Lung (tissue), 12 donors: ENCODE results near the gene RTF1. TPM values are rescaled to one million over a fixed set of nuclear protein-coding genes. Genes with fewer than 3 reads are reported as not detected.

Experiments
- ATAC-seq: fragments of 200-7000 bp; cut with Tn5 transposase; one replicate; pipeline ENCODE4 v1.9.1; 2020; ENCODE audit warnings: moderate number of reproducible peaks; ENCODE audit not compliant: insufficient read depth, low FRiP score
- DNase-seq, 3 donors: peaks; one replicate each; pipeline ENCODE4 v3.0.0-alpha.2; 2013 to 2017
- H3K27ac ChIP-seq, 2 donors: one replicate each; pipeline ENCODE4 v1.5.1; 2013; ENCODE audit warnings: mild to moderate bottlenecking in 2 of 2, moderate library complexity in 2 of 2, control low read depth in 1 of 2, inconsistent platforms in 1 of 2, low read depth in 1 of 2, low read length in 1 of 2
- H3K27me3 ChIP-seq, 3 donors: one replicate each; pipeline ENCODE4 v1.5.1; 2013; ENCODE audit warnings: low read length in 2 of 3; ENCODE audit not compliant: control insufficient read depth in 3 of 3, insufficient read depth in 3 of 3
- H3K36me3 ChIP-seq, 4 donors: one replicate each; pipeline ENCODE4 v1.5.1; 2013; ENCODE audit warnings: low read length in 4 of 4, mild to moderate bottlenecking in 1 of 4, moderate library complexity in 1 of 4; ENCODE audit not compliant: control insufficient read depth in 4 of 4, insufficient read depth in 4 of 4
- H3K4me1 ChIP-seq, 5 donors: one replicate each; pipeline ENCODE4 v1.5.1; 2013; ENCODE audit warnings: low read length in 5 of 5, mild to moderate bottlenecking in 2 of 5, moderate library complexity in 1 of 5; ENCODE audit not compliant: control insufficient read depth in 5 of 5, insufficient read depth in 5 of 5
- H3K4me3 ChIP-seq: one replicate; pipeline ENCODE4 v1.5.1; 2013; ENCODE audit warnings: mild to moderate bottlenecking, control low read depth, moderate library complexity
- H3K9ac ChIP-seq, 2 donors: one replicate each; pipeline ENCODE4 v1.5.1; 2013; ENCODE audit warnings: low read length in 2 of 2, control low read depth in 1 of 2; ENCODE audit not compliant: insufficient read depth in 1 of 2
- H3K9me3 ChIP-seq, 4 donors: one replicate each; pipeline ENCODE4 v1.5.1; 2013; ENCODE audit warnings: low read length in 3 of 4, mild to moderate bottlenecking in 1 of 4, moderate library complexity in 1 of 4; ENCODE audit not compliant: control insufficient read depth in 4 of 4, insufficient read depth in 3 of 4
- CTCF ChIP-seq: IDR thresholded peaks from 2 replicates; pipeline ENCODE4 v1.5.1; 2012; ENCODE audit warnings: mild to moderate bottlenecking; ENCODE audit errors: control extremely low read depth, extremely low read depth
- WGBS, 2 donors: extraction: QIAGEN DNeasy Blood & Tissue Kit; methylation state at CpG; one replicate each; pipeline ENCODE4 v1.1.7; 2013; 5-methylcytosine and 5-hydroxymethylcytosine counted together
- polyA plus RNA-seq, 2 donors: library from polyadenylated mRNA; stranded (reverse); fragments of 200-250 nt; gene quantifications; one replicate each; pipeline ENCODE4 v1.2.1, GENCODE V29; 2013
- total RNA-seq, 2 donors: library from RNA; depleted of rRNA in 1 of 2; stranded (reverse); fragments of >200 nt in 1 of 2; gene quantifications; one replicate each; pipeline ENCODE4 v1.2.1, GENCODE V29; 2014 to 2021
- donor health status: control.
- donor health status: control.
- donor health status: Bipolar disorder and iron deficiency.
- donor health status: healthy.
- donor health status: DM: yes; HTN: yes; CAD: no.

RTF1 gene
- total and polyA plus RNA-seq, 4 donors = 14.4 to 38.6 (median 19.4) TPM

- Histone ChIP-seq H3K27me3 (peaks cover 0 to 11% (median 10%) of the 10 kb centered on the region in 3 donors), H3K4me3 (no peak overlapping the region), H3K9me3 (no peaks in the 10 kb centered on the region), H3K36me3 (peaks cover 0 to 25% (median 7%) of the 10 kb centered on the region in 4 donors), H3K27ac (no peak overlapping the region), H3K9ac (no peak overlapping the region), H3K4me1 (peaks cover 0 to 11% (median under 1%) of the 10 kb centered on the region in 5 donors)
- no peak for TF ChIP-seq CTCF
- 94% methylated on average over 8 of the region's 8 CpGs for WGBS, 2 donors
- DNase-seq (no peak), ATAC-seq (no peak)
These were observed 101.1 kb downstream of the RTF1 start for GRCh38 chr15:41517895-41518449.

- Histone ChIP-seq H3K4me1 (no peaks in the 10 kb centered on the region), H3K27me3 (no peaks in the 10 kb centered on the region), H3K36me3 (peaks cover 3 to 38% (median 13%) of the 10 kb centered on the region in 4 donors), H3K9me3 (no peaks in the 10 kb centered on the region), H3K4me3 (no peak overlapping the region), H3K9ac (no peak overlapping the region), H3K27ac (no peak overlapping the region)
- 96 to 97% methylated on average over 17 of the region's 17 CpGs for WGBS, 2 donors
- no peak for TF ChIP-seq CTCF
- no peak for ATAC-seq
- DNase-seq = no peak
These were observed 103.7 kb downstream of the RTF1 start for GRCh38 chr15:41520636-41521035.

- peaks cover 3 to 41% (median 15%) of the 10 kb centered on the region in 4 donors for H3K36me3 ChIP-seq
- 90 to 92% methylated on average over 9 of the region's 9 CpGs for WGBS, 2 donors
- DNase-seq = no peak
These were observed 104.7 kb downstream of the RTF1 start for GRCh38 chr15:41521614-41522013.

More at GRCh38 chr15:41521614-41522013, 104.7 kb downstream of the RTF1 start:
- no peak for TF ChIP-seq CTCF
- Histone ChIP-seq H3K27me3 (no peaks in the 10 kb centered on the region), H3K27ac (no peak overlapping the region), H3K9me3 (no peaks in the 10 kb centered on the region), H3K9ac (no peak overlapping the region), H3K4me3 (no peak overlapping the region), H3K4me1 (no peaks in the 10 kb centered on the region)
- ATAC-seq = no peak
